Neural cell (in vitro differentiated cells): ENCODE results near the gene METTL14. TPM values are rescaled to one million over a fixed set of nuclear protein-coding genes. Genes with fewer than 3 reads are reported as not detected.

Experiments used
- H2AFZ ChIP-seq: fragments of 200-600, 300-800 bp; sonication (generic), shearing (Covaris generic); 2 replicates; pipeline ENCODE4 v1.6.0; 2014; ENCODE audit warnings: low read depth, mild to moderate bottlenecking, antibody characterized with exemption, low read length, moderate library complexity
- H3F3A ChIP-seq: fragments of 200-600 bp; shearing (Covaris generic); 2 replicates; pipeline ENCODE4 v1.6.1; 2016; ENCODE audit warnings: mild to moderate bottlenecking, moderate library complexity, mixed read lengths, antibody characterized with exemption, low read length; ENCODE audit not compliant: insufficient read depth, poor library complexity, severe bottlenecking
- H3K27ac ChIP-seq: fragments of 200-600, 300-800 bp; sonication (generic), shearing (Covaris generic); 2 replicates; pipeline ENCODE4 v1.5.1; 2014; ENCODE audit warnings: mild to moderate bottlenecking, low read length, moderate library complexity
- H3K27me3 ChIP-seq: fragments of 300-800, 200-600 bp; sonication (generic), shearing (Covaris generic); 2 replicates; pipeline ENCODE4 v1.6.0; 2014; ENCODE audit warnings: mild to moderate bottlenecking, low read depth, low read length, moderate library complexity; ENCODE audit not compliant: insufficient read depth
- H3K36me3 ChIP-seq: fragments of 300-800, 200-600 bp; sonication (generic), shearing (Covaris generic); 2 replicates; pipeline ENCODE4 v1.5.1; 2014; ENCODE audit warnings: mild to moderate bottlenecking, antibody characterized with exemption, low read length, moderate library complexity; ENCODE audit not compliant: insufficient read depth
- H3K4me2 ChIP-seq: fragments of 300-800, 200-600 bp; sonication (generic), shearing (Covaris generic); 2 replicates; pipeline ENCODE4 v1.6.0; 2014; ENCODE audit warnings: mild to moderate bottlenecking, low read length
- H3K4me3 ChIP-seq: fragments of 300-800, 200-600 bp; sonication (generic), shearing (Covaris generic); 2 replicates; pipeline ENCODE4 v1.5.1; 2014; ENCODE audit warnings: mild to moderate bottlenecking, low read length, moderate library complexity
- H3K79me2 ChIP-seq: fragments of 200-600 bp; shearing (Covaris generic); replicated peaks from 2 replicates; pipeline ENCODE4 v1.6.0; 2014; ENCODE audit warnings: mild to moderate bottlenecking, low read length, moderate library complexity; ENCODE audit not compliant: insufficient read depth
- H3K9ac ChIP-seq: fragments of 300-800, 200-600 bp; sonication (generic), shearing (Covaris generic); 2 replicates; pipeline ENCODE4 v1.6.1; 2016; ENCODE audit warnings: mild to moderate bottlenecking, low read length, mixed read lengths
- H3K9me2 ChIP-seq: fragments of 200-600 bp; shearing (Covaris generic); 2 replicates; pipeline ENCODE4 v1.6.1; 2016; ENCODE audit warnings: mild to moderate bottlenecking, low read length, mixed read lengths; ENCODE audit not compliant: insufficient read depth
- H3K9me3 ChIP-seq: fragments of 200-600, 300-800 bp; sonication (generic), shearing (Covaris generic); 2 replicates; pipeline ENCODE4 v1.6.1; 2016; ENCODE audit warnings: mild to moderate bottlenecking, mixed run types, low read length, moderate library complexity, mixed read lengths
- H4K20me1 ChIP-seq: fragments of 200-600 bp; shearing (Covaris generic); 2 replicates; pipeline ENCODE4 v1.6.1; 2016; ENCODE audit warnings: mild to moderate bottlenecking, mixed run types; ENCODE audit not compliant: insufficient read depth
- EP300 ChIP-seq: fragments of 450-650 bp; conservative IDR thresholded peaks from 2 replicates; pipeline ENCODE4 v1.6.1; 2014; ENCODE audit warnings: antibody characterized with exemption, mild to moderate bottlenecking, moderate library complexity; ENCODE audit not compliant: poor library complexity, severe bottlenecking
- EZH2 ChIP-seq: fragments of 200-600, 300-800 bp; shearing (Covaris generic), sonication (generic); IDR thresholded peaks from 2 replicates; pipeline ENCODE4 v1.6.1; 2014; ENCODE audit warnings: antibody characterized with exemption, low read length, borderline replicate concordance, mild to moderate bottlenecking; ENCODE audit not compliant: insufficient read depth, poor library complexity, severe bottlenecking
- MXI1 ChIP-seq: fragments of 450-650 bp; conservative IDR thresholded peaks from 2 replicates; pipeline ENCODE4 v1.6.1; 2014; ENCODE audit warnings: antibody characterized with exemption, mild to moderate bottlenecking; ENCODE audit not compliant: poor library complexity, severe bottlenecking
- POLR2AphosphoS5 ChIP-seq: IDR thresholded peaks from 2 replicates; pipeline ENCODE4 v1.6.1; 2012
- RAD21 ChIP-seq: fragments of 450-650 bp; conservative IDR thresholded peaks from 2 replicates; pipeline ENCODE4 v1.6.1; 2014; ENCODE audit warnings: antibody characterized with exemption, mild to moderate bottlenecking, moderate library complexity
- SMC3 ChIP-seq: fragments of 450-650 bp; conservative IDR thresholded peaks from 2 replicates; pipeline ENCODE4 v1.6.1; 2014; ENCODE audit warnings: antibody characterized with exemption, mild to moderate bottlenecking, moderate library complexity; ENCODE audit not compliant: poor library complexity
- TAF1 ChIP-seq: IDR thresholded peaks from 2 replicates; pipeline ENCODE4 v1.6.1; 2012; ENCODE audit warnings: low read depth
- polyA plus RNA-seq: library from polyadenylated mRNA; depleted of rRNA; stranded (reverse); fragments of >200 nt; gene quantifications from 2 replicates; pipeline ENCODE4 v1.2.3, GENCODE V29; 2014
- TF ChIP-seq, protein P1 (sequence below): fragments of 450-650 bp; IDR thresholded peaks from 2 replicates; pipeline ENCODE4 v1.5.1; 2014; ENCODE audit warnings: antibody characterized with exemption, mild to moderate bottlenecking, moderate library complexity; ENCODE audit not compliant: poor library complexity, severe bottlenecking
- TF ChIP-seq, protein P2 (sequence below): IDR thresholded peaks from 2 replicates; pipeline ENCODE4 v1.6.1; 2012; ENCODE audit warnings: borderline replicate concordance

The METTL14 gene
- polyA plus RNA-seq, 1 donor from 2014 or later = 18.8 TPM

DNA sequence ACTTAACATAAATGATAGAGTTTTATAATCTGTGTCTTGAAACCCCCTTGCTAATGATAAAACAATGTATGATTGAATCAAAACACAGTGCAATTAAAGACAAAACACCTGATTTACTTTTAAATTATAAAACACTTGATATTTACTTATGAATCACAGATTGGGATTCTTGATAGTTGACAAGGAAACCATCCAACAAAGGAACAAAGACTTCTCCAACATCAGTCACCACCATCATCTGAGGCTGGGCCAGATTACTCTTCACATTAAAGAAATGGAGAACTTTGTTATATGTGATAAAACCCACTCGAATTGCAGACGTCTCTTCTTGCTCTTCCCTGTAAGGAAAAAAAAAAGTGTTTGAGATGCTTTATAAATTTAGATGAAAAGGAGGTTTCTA, 67.4 kb downstream of the METTL14 start:
- H3K9me2 ChIP-seq = no peaks in the 10 kb centered on the region
- H2AFZ ChIP-seq = no peak overlapping the region
- no peaks in the 10 kb centered on the region for H3K27me3 ChIP-seq
- no peak overlapping the region for H3K4me3 ChIP-seq
- TF ChIP-seq RAD21 (no peak), POLR2AphosphoS5 (no peak), TAF1 (no peak), EP300 (no peak), EZH2 (no peak), MXI1 (no peak), SMC3 (no peak)
- TF ChIP-seq, protein P1, sequence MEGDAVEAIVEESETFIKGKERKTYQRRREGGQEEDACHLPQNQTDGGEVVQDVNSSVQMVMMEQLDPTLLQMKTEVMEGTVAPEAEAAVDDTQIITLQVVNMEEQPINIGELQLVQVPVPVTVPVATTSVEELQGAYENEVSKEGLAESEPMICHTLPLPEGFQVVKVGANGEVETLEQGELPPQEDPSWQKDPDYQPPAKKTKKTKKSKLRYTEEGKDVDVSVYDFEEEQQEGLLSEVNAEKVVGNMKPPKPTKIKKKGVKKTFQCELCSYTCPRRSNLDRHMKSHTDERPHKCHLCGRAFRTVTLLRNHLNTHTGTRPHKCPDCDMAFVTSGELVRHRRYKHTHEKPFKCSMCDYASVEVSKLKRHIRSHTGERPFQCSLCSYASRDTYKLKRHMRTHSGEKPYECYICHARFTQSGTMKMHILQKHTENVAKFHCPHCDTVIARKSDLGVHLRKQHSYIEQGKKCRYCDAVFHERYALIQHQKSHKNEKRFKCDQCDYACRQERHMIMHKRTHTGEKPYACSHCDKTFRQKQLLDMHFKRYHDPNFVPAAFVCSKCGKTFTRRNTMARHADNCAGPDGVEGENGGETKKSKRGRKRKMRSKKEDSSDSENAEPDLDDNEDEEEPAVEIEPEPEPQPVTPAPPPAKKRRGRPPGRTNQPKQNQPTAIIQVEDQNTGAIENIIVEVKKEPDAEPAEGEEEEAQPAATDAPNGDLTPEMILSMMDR = no peak
- TF ChIP-seq, protein P2, sequence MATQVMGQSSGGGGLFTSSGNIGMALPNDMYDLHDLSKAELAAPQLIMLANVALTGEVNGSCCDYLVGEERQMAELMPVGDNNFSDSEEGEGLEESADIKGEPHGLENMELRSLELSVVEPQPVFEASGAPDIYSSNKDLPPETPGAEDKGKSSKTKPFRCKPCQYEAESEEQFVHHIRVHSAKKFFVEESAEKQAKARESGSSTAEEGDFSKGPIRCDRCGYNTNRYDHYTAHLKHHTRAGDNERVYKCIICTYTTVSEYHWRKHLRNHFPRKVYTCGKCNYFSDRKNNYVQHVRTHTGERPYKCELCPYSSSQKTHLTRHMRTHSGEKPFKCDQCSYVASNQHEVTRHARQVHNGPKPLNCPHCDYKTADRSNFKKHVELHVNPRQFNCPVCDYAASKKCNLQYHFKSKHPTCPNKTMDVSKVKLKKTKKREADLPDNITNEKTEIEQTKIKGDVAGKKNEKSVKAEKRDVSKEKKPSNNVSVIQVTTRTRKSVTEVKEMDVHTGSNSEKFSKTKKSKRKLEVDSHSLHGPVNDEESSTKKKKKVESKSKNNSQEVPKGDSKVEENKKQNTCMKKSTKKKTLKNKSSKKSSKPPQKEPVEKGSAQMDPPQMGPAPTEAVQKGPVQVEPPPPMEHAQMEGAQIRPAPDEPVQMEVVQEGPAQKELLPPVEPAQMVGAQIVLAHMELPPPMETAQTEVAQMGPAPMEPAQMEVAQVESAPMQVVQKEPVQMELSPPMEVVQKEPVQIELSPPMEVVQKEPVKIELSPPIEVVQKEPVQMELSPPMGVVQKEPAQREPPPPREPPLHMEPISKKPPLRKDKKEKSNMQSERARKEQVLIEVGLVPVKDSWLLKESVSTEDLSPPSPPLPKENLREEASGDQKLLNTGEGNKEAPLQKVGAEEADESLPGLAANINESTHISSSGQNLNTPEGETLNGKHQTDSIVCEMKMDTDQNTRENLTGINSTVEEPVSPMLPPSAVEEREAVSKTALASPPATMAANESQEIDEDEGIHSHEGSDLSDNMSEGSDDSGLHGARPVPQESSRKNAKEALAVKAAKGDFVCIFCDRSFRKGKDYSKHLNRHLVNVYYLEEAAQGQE = no peak
- no peaks in the 10 kb centered on the region for H3F3A ChIP-seq
- no peaks in the 10 kb centered on the region for H4K20me1 ChIP-seq
- no peak overlapping the region for H3K27ac ChIP-seq
- H3K9me3 ChIP-seq = no peaks in the 10 kb centered on the region
- H3K4me2 ChIP-seq = no peak overlapping the region
- no peaks in the 10 kb centered on the region for H3K79me2 ChIP-seq
- no peak overlapping the region for H3K9ac ChIP-seq
- H3K36me3 ChIP-seq = no peaks in the 10 kb centered on the region

DNA sequence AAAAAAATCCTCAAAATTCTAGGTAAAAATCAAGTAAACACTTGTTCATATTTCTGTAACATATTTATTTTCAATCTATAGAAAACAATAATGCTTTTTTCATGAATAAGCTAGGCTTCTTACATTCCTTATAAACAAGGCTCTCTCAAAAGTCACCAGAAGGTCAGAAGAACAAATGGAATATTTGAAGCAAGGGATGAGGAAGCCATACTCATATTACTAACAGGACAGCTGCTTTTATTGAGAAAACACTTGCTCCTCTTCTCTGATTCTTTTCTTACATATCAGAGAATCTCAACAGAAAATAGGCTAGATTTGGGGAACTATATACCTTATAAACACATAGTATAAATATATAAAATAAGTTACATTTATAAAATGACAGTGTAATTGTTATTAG, 67.9 kb downstream of the METTL14 start:
- H3K9me2 ChIP-seq = no peaks in the 10 kb centered on the region
- no peaks in the 10 kb centered on the region for H3K36me3 ChIP-seq
- H3K9me3 ChIP-seq = no peaks in the 10 kb centered on the region
- no peaks in the 10 kb centered on the region for H4K20me1 ChIP-seq
- H3K79me2 ChIP-seq = no peaks in the 10 kb centered on the region
- H3K4me3 ChIP-seq = no peak overlapping the region
- no peak overlapping the region for H2AFZ ChIP-seq
- no peaks in the 10 kb centered on the region for H3F3A ChIP-seq
- no peaks in the 10 kb centered on the region for H3K27me3 ChIP-seq
- TF ChIP-seq RAD21 (no peak), POLR2AphosphoS5 (no peak)
- TF ChIP-seq, protein P2 = no peak
- no peak overlapping the region for H3K27ac ChIP-seq
- no peak overlapping the region for H3K9ac ChIP-seq
- H3K4me2 ChIP-seq = no peak overlapping the region
